K562 (cell line): ENCODE results near the gene P2RX3. TPM values are rescaled to one million over a fixed set of nuclear protein-coding genes. Genes with fewer than 3 reads are reported as not detected.

Experiments
- ATAC-seq: fragments of 200-7000 bp; cut with Tn5 transposase; 3 replicates; pipeline ENCODE4 v1.9.1; 2020; ENCODE audit warnings: moderate library complexity
- BruUV-seq: library from RNA; stranded (reverse); fragments of 400-500 nt; replicated peaks from 2 replicates; lab custom pipeline; 2021; lab: Mats Ljungman, UMichigan
- CTCF ChIA-PET: fragments of 300-600 bp; formaldehyde crosslinking; extraction: SDS; loops from one replicate; lab custom pipeline; 2021; ENCODE audit warnings: low intra/inter-chr PET ratio; lab: Yijun Ruan, JAX
- POLR2A ChIA-PET: fragments of 300-600, 350-650 bp; sonication (Branson Sonifier 250); formaldehyde crosslinking; extraction: SDS; loops from one replicate; lab custom pipeline; 2021; ENCODE audit warnings: antibody characterized with exemption, inconsistent platforms; lab: Yijun Ruan, JAX
- DNase-seq, 4 experiments: peaks; one replicate each; pipeline versions ENCODE4 v3.0.0 to v3.0.0-alpha.2; 2011 to 2018; ENCODE audit warnings: low spot score in 3 of 4, mixed read lengths in 3 of 4; ENCODE audit errors: extremely low read depth in 1 of 4
- FAIRE-seq: peaks from 2 replicates; lab custom pipeline; 2011; peaks lifted over from hg19 to GRCh38; lab: Jason Lieb, UNC
- H2AFZ ChIP-seq: 2 replicates; pipeline ENCODE4 v1.6.0; 2011; ENCODE audit warnings: low read depth, low read length, control low read depth, inconsistent platforms
- H3K27ac ChIP-seq: fragments of 200-600 bp; 3 replicates; pipeline ENCODE4 v1.8.0; 2011; ENCODE audit warnings: low read depth, mild to moderate bottlenecking, control low read depth, inconsistent platforms, low read length, moderate library complexity, mixed read lengths; ENCODE audit errors: extremely low read depth
- H3K27me3 ChIP-seq, 2 experiments: fragments of 300-600 bp in 1 of 2; 2 replicates in 1 of 2; 3 replicates in 1 of 2; pipeline versions ENCODE4 v1.6.0 to v1.8.0; 2011; ENCODE audit warnings: inconsistent platforms in 2 of 2, low read length in 2 of 2, mild to moderate bottlenecking in 1 of 2, mixed read lengths in 1 of 2, moderate library complexity in 1 of 2; ENCODE audit not compliant: control insufficient read depth in 2 of 2, insufficient read depth in 2 of 2
- H3K36me3 ChIP-seq: fragments of 300-600 bp; 3 replicates; pipeline ENCODE4 v1.8.0; 2011; ENCODE audit warnings: mild to moderate bottlenecking, low read length, inconsistent platforms; ENCODE audit not compliant: control insufficient read depth, insufficient read depth
- H3K4me1 ChIP-seq, 2 experiments: fragments of 200-600 bp in 1 of 2; replicated peaks in 1 of 2; 2 replicates in 1 of 2; 3 replicates in 1 of 2; pipeline versions ENCODE4 v1.5.1 to v1.8.0; 2011; ENCODE audit warnings: inconsistent platforms in 2 of 2, low read length in 2 of 2, mild to moderate bottlenecking in 1 of 2, mixed read lengths in 1 of 2, moderate library complexity in 1 of 2; ENCODE audit not compliant: control insufficient read depth in 2 of 2, insufficient read depth in 2 of 2
- H3K4me2 ChIP-seq: 2 replicates; pipeline ENCODE4 v1.6.1; 2011; ENCODE audit warnings: low read length, control low read depth, inconsistent platforms, mixed read lengths; ENCODE audit not compliant: insufficient read depth
- H3K4me3 ChIP-seq: fragments of 200-600 bp; sonication (generic), shearing (Covaris generic); 2 replicates; pipeline ENCODE4 v1.5.1; 2016; ENCODE audit warnings: control low read depth, inconsistent platforms
- H3K79me2 ChIP-seq: fragments of 200-600 bp; 3 replicates; pipeline ENCODE4 v1.8.0; 2011; ENCODE audit warnings: low read length, inconsistent platforms; ENCODE audit not compliant: control insufficient read depth, insufficient read depth
- H3K9ac ChIP-seq, 2 experiments: 2 replicates each; pipeline versions ENCODE4 v1.6.0 to v1.6.1; 2011; ENCODE audit warnings: low read depth in 2 of 2, low read length in 2 of 2, control low read depth in 1 of 2, inconsistent platforms in 1 of 2, mild to moderate bottlenecking in 1 of 2, mixed read lengths in 1 of 2; ENCODE audit not compliant: insufficient read depth in 1 of 2
- H3K9me1 ChIP-seq: one replicate; pipeline ENCODE4 v1.6.0; 2011; ENCODE audit warnings: inconsistent platforms, mild to moderate bottlenecking, low read length, moderate library complexity; ENCODE audit not compliant: control insufficient read depth, insufficient read depth
- H3K9me3 ChIP-seq: replicated peaks from 2 replicates; pipeline ENCODE4 v1.5.1; 2011; ENCODE audit warnings: low read depth, low read length, inconsistent platforms; ENCODE audit not compliant: control insufficient read depth, insufficient read depth
- H4K20me1 ChIP-seq: replicated peaks from 2 replicates; pipeline ENCODE4 v1.6.1; 2011; ENCODE audit warnings: low read length, inconsistent platforms, mixed read lengths; ENCODE audit not compliant: control insufficient read depth, insufficient read depth
- E2F4 ChIP-seq: sonication (generic); formaldehyde crosslinking; IDR thresholded peaks from 2 replicates; pipeline ENCODE4 v1.8.0; 2022; ENCODE audit warnings: mild to moderate bottlenecking, low read depth, missing genetic modification reagents
- HDAC8 ChIP-seq: fragments of 450-650 bp; IDR thresholded peaks from 2 replicates; pipeline ENCODE4 v1.6.1; 2016; ENCODE audit warnings: mild to moderate bottlenecking, missing genetic modification characterization, moderate library complexity, missing compliant biosample characterization
- KLF16 ChIP-seq: IDR thresholded peaks from 2 replicates; pipeline ENCODE4 v1.6.1; 2016; ENCODE audit warnings: antibody characterized with exemption
- SAFB2 ChIP-seq: fragments of 200-400 bp; formaldehyde crosslinking; IDR thresholded peaks from 2 replicates; pipeline ENCODE4 v1.6.1; 2018; ENCODE audit warnings: borderline replicate concordance, low read length, low read depth, moderate library complexity; ENCODE audit not compliant: severe bottlenecking
- TFE3 ChIP-seq: fragments of 450-650 bp; formaldehyde crosslinking; IDR thresholded peaks from 2 replicates; pipeline ENCODE4 v1.4.0; 2020; ENCODE audit warnings: mild to moderate bottlenecking, mixed read lengths
- ZNF121 ChIP-seq: sonication (generic); formaldehyde crosslinking; conservative IDR thresholded peaks from 2 replicates; pipeline ENCODE4 v1.8.0; 2022; ENCODE audit warnings: missing genetic modification reagents
- ZNF347 ChIP-seq: fragments of 450-650 bp; formaldehyde crosslinking; IDR thresholded peaks from 2 replicates; pipeline ENCODE4 v1.4.0; 2020; ENCODE audit warnings: low read depth, mild to moderate bottlenecking, moderate library complexity
- WGBS: fragments of 100-300 bp; shearing (Covaris generic); methylation state at CpG from one replicate; pipeline ENCODE4 v1.1.6; 2016; ENCODE audit warnings: low coverage, mixed read lengths; ENCODE audit not compliant: insufficient coverage; ENCODE audit errors: missing lambda C conversion rate; 5-methylcytosine and 5-hydroxymethylcytosine counted together
- in situ Hi-C: fragments of 300-500 bp; cut with MboI; formaldehyde crosslinking; loops from 4 replicates; pipeline ENCODE4 v1.15.0; 2018; ENCODE audit warnings: inconsistent platforms, mixed read lengths
- intact Hi-C: fragments of 100-400 bp; cut with micrococcal nuclease; formaldehyde crosslinking; loops from 2 replicates; pipeline ENCODE4 v1.14.2; 2022
- polyA plus RNA-seq, 8 experiments: library from polyadenylated mRNA; depleted of rRNA in 4 of 8; stranded (reverse) in 5 of 8; unstranded in 3 of 8; fragments of >200 nt; fragmentation: Nextera tagmentation in 2 of 8; fragmentation: Illumina TruSeq in 1 of 8; extraction: Ambion mirVana in 2 of 8; extraction: Trizol in 1 of 8; gene quantifications; 2 replicates each; pipeline versions ENCODE4 v1.2.1 to v1.2.3, GENCODE V29; 2011 to 2014; ENCODE audit warnings: inconsistent platforms in 1 of 8, missing spikeins in 1 of 8
- total RNA-seq, 7 experiments: library from RNA; depleted of rRNA in 6 of 7; stranded (reverse); fragments of >200 nt in 6 of 7; fragmentation: Illumina TruSeq in 2 of 7; extraction: Trizol in 2 of 7; gene quantifications; 2 replicates each; pipeline versions ENCODE4 v1.2.1 to v1.2.3, GENCODE V29; 2011 to 2021; ENCODE audit warnings: low replicate concordance in 1 of 7

The P2RX3 gene
- total and polyA plus RNA-seq, 9 of the 15 experiments (the other 6 are each of a cell fraction or from before 2014, with no cell fraction given) = not detected

- ATAC-seq (no peak), DNase-seq (no peak), FAIRE-seq (no peak)
- Histone ChIP-seq H3K27me3 (peaks cover 6 to 7% of the 10 kb centered on the region in 2 experiments; a peak in 1 of 5 replicates), H3K36me3 (no peaks in the 10 kb centered on the region), H2AFZ (no peak overlapping the region), H3K4me2 (no peak overlapping the region; the same call in 1 of the 2 replicates), H3K4me3 (no peak overlapping the region), H4K20me1 (no peaks in the 10 kb centered on the region), H3K9ac (no peak overlapping the region), H3K9me3 (no peaks in the 10 kb centered on the region), H3K4me1 (peaks cover 6 to 11% of the 10 kb centered on the region in 2 experiments; a peak in 3 of 5 replicates), H3K27ac (no peak overlapping the region), H3K9me1 (no peaks in the 10 kb centered on the region), H3K79me2 (no peaks in the 10 kb centered on the region)
- no TSS peak for BruUV-seq
- 11% methylated on average over 15 of the region's 26 CpGs for WGBS
- TF ChIP-seq HDAC8 (tag) (no peak), ZNF347 (CRISPR knock-in tag) (no peak), KLF16 (no peak), E2F4 (CRISPR knock-in tag) (no peak), SAFB2 (no peak), TFE3 (CRISPR knock-in tag) (no peak), ZNF121 (no peak)
- ChIA-PET CTCF (no interaction called here), POLR2A (no interaction called here)
- intact Hi-C loops (no loop called here), in situ Hi-C loops (no loop called here)
These were observed 38.2 kb downstream of the P2RX3 start for GRCh38 chr11:57376095-57377090.
